ENCODE results near the gene OCIAD1.
"Not testable (repeated sequence)": the region's sequence is repeated elsewhere in the genome, so short reads cannot be mapped to it uniquely, and the experiment has no call there.

The OCIAD1 gene

GRCh38 chr4:48816971-48817370, 13.9 kb upstream of the OCIAD1 start:
- DNase-seq (ENCODE audit: low read depth): no peak

GRCh38 chr4:48821431-48821830, 9.5 kb upstream of the OCIAD1 start:
- DNase-seq (ENCODE audit: low read depth): not testable (repeated sequence)

- DNase-seq (ENCODE audit: low read depth): no peak
Observed at GRCh38 chr4:48827622-48828021, 3.3 kb upstream of the OCIAD1 start.

- no peak for DNase-seq (ENCODE audit: low read depth)
Observed at GRCh38 chr4:48831532-48832030, 693 bp downstream of the OCIAD1 start.

- DNase-seq (ENCODE audit: low read depth): no peak
Observed at GRCh38 chr4:48832571-48832970, 1.7 kb downstream of the OCIAD1 start.

- DNase-seq (ENCODE audit: low read depth): no peak
Observed at GRCh38 chr4:48836658-48837057, 5.8 kb downstream of the OCIAD1 start.

- no peak for DNase-seq (ENCODE audit: low read depth)
Observed at GRCh38 chr4:48841045-48841827, 10.3 kb downstream of the OCIAD1 start.

GRCh38 chr4:48844843-48845242, 14.0 kb downstream of the OCIAD1 start:
- DNase-seq (ENCODE audit: low read depth): no peak

- DNase-seq (ENCODE audit: low read depth): not testable (repeated sequence)
Observed at GRCh38 chr4:48848799-48849198, 17.9 kb downstream of the OCIAD1 start.

- DNase-seq (ENCODE audit: low read depth): no peak
Observed at GRCh38 chr4:48851651-48852050, 20.8 kb downstream of the OCIAD1 start.

GRCh38 chr4:48853604-48854394, 22.9 kb downstream of the OCIAD1 start:
- DNase-seq (ENCODE audit: low read depth): no peak

GRCh38 chr4:48854395-48854683, 23.5 kb downstream of the OCIAD1 start:
- no peak for DNase-seq (ENCODE audit: low read depth)

GRCh38 chr4:48854982-48855381, 24.1 kb downstream of the OCIAD1 start:
- no peak for DNase-seq (ENCODE audit: low read depth)

GRCh38 chr4:48858130-48858529, 27.2 kb downstream of the OCIAD1 start:
- DNase-seq (ENCODE audit: low read depth): no peak

- no peak for DNase-seq (ENCODE audit: low read depth)
Observed at GRCh38 chr4:48862038-48862437, 31.1 kb downstream of the OCIAD1 start.

GRCh38 chr4:48862661-48863060, 31.8 kb downstream of the OCIAD1 start:
- no peak for DNase-seq (ENCODE audit: low read depth)

- no peak for DNase-seq (ENCODE audit: low read depth)
Observed at GRCh38 chr4:48863728-48864127, 32.8 kb downstream of the OCIAD1 start.

- DNase-seq (ENCODE audit: low read depth): not testable (repeated sequence)
Observed at GRCh38 chr4:48864696-48865095, 33.8 kb downstream of the OCIAD1 start.

GRCh38 chr4:48877827-48878535, 47.1 kb downstream of the OCIAD1 start:
- no peak for DNase-seq (ENCODE audit: low read depth)

GRCh38 chr4:48879561-48880442, 48.9 kb downstream of the OCIAD1 start:
- DNase-seq (ENCODE audit: low read depth): no peak

GRCh38 chr4:48881646-48882045, 50.8 kb downstream of the OCIAD1 start:
- not testable (repeated sequence) for DNase-seq (ENCODE audit: low read depth)

GRCh38 chr4:48889750-48890149, 58.9 kb downstream of the OCIAD1 start:
- not testable (repeated sequence) for DNase-seq (ENCODE audit: low read depth)

Measured in activated gamma-delta T cell treated with anti-CD3 and anti-CD28 coated beads, Interleukin-2, amount 50 U/mL, for 16 hours (primary cell).